Fibroblast of skin of abdomen (primary cell): Measurements from ENCODE around the gene NSMCE1.

Source experiments
- DNase-seq: peaks from one replicate; pipeline ENCODE4 v3.0.0-alpha.2; 2013

NSMCE1 gene

GRCh38 chr16:27191352-27191924 is 77.1 kb downstream of the NSMCE1 start:
- no peak for DNase-seq

- no peak for DNase-seq
These were observed 78.2 kb downstream of the NSMCE1 start for GRCh38 chr16:27190316-27190871.

GRCh38 chr16:27189335-27189972 is 79.1 kb downstream of the NSMCE1 start:
- DNase-seq: no peak

GRCh38 chr16:27188633-27189032 is 79.9 kb downstream of the NSMCE1 start:
- no peak for DNase-seq

GRCh38 chr16:27185776-27186130 is 82.8 kb downstream of the NSMCE1 start:
- no peak for DNase-seq

GRCh38 chr16:27182906-27183405 is 85.6 kb downstream of the NSMCE1 start:
- DNase-seq: no peak

GRCh38 chr16:27181019-27181790 is 87.4 kb downstream of the NSMCE1 start:
- DNase-seq: no peak

GRCh38 chr16:27179500-27180072 is 89.0 kb downstream of the NSMCE1 start:
- peak; percentile 48 for DNase-seq

- DNase-seq: peak; percentile 82
These were observed 91.4 kb downstream of the NSMCE1 start for GRCh38 chr16:27177031-27177774.

- DNase-seq: no peak
These were observed 92.7 kb downstream of the NSMCE1 start for GRCh38 chr16:27175888-27176287.
